GM10266 (cell line): ENCODE data around the gene B3GNT9.
A peak's percentile ranks its signal among the peaks of the same experiment; 100 is the strongest.

Experiments used
- DNase-seq: peaks from one replicate; pipeline ENCODE4 v3.0.0; 2012; ENCODE audit errors: extremely low spot score
- CTCF ChIP-seq: IDR thresholded peaks from 2 replicates; pipeline ENCODE4 v1.5.1; 2012; ENCODE audit warnings: mild to moderate bottlenecking, low read depth; ENCODE audit not compliant: control insufficient read depth, insufficient read depth; ENCODE audit errors: missing control alignments

Gene B3GNT9

GRCh38 chr16:67109407-67110135, 41.2 kb downstream of the B3GNT9 start, which contains the start of gene PHAF1:
TSS of gene PHAF1 (plus strand) at chr16:67109941. CDS start at chr16:67110176, 235 bp downstream.
- TF ChIP-seq CTCF, result no peak
- peak; percentile 99 for DNase-seq

GRCh38 chr16:67108931-67109406, 41.8 kb downstream of the B3GNT9 start:
- no peak for DNase-seq

GRCh38 chr16:67108489-67108888, 42.3 kb downstream of the B3GNT9 start:
- DNase-seq, result no peak
- no peak for TF ChIP-seq CTCF

More at GRCh38 chr16:67108931-67109406, 41.8 kb downstream of the B3GNT9 start:
- TF ChIP-seq CTCF, result no peak

GRCh38 chr16:67105881-67106280, 44.9 kb downstream of the B3GNT9 start:
- TF ChIP-seq CTCF, result no peak
- no peak for DNase-seq

GRCh38 chr16:67105246-67105645, 45.6 kb downstream of the B3GNT9 start:
- no peak for DNase-seq
- no peak for TF ChIP-seq CTCF

GRCh38 chr16:67104845-67105244, 46.0 kb downstream of the B3GNT9 start:
- TF ChIP-seq CTCF, result no peak
- no peak for DNase-seq

GRCh38 chr16:67104061-67104460, 46.7 kb downstream of the B3GNT9 start:
- no peak for DNase-seq
- peak; percentile 17 for TF ChIP-seq CTCF
